Activated CD8-positive, alpha-beta T cell treated with anti-CD3 and anti-CD28 coated beads, Interleukin-2, amount 10 ng/mL, durations not matched to agents 7 days and 5 days (primary cell): Measurements from ENCODE around the gene LAPTM4A. TPM values are rescaled to one million over a fixed set of nuclear protein-coding genes. Genes with fewer than 3 reads are reported as not detected.
A peak's percentile ranks its signal among the peaks of the same experiment; 100 is the strongest.
"Not testable (repeated sequence)": the region's sequence is repeated elsewhere in the genome, so short reads cannot be mapped to it uniquely, and the experiment has no call there.

ENCODE experiments used
- ATAC-seq: fragments of 150-1000 bp; cut with Tn5 transposase; one replicate; pipeline ENCODE4 v1.10.0; 2021; ENCODE audit warnings: moderate library complexity
- CTCF ChIA-PET: fragments of 350-600 bp; sonication (Branson Sonifier 250); formaldehyde crosslinking; loops from one replicate; lab custom pipeline; 2021; ENCODE audit warnings: antibody characterized with exemption; lab: Charles Lee
- POLR2A ChIA-PET: fragments of 350-600 bp; sonication (Branson Sonifier 250); formaldehyde crosslinking; loops from one replicate; lab custom pipeline; 2021; ENCODE audit warnings: antibody characterized with exemption; lab: Charles Lee
- DNase-seq: peaks from one replicate; pipeline ENCODE4 v3.0.0-alpha.2; 2020
- H3K27ac Mint-ChIP-seq: one replicate; pipeline ENCODE4 v1.8.0; 2021; ENCODE audit warnings: mild to moderate bottlenecking, mixed read lengths
- H3K27me3 Mint-ChIP-seq: one replicate; pipeline ENCODE4 v1.8.0; 2021; ENCODE audit warnings: low read depth, mixed read lengths
- H3K36me3 Mint-ChIP-seq: one replicate; pipeline ENCODE4 v1.8.0; 2021; ENCODE audit warnings: low read depth, mixed read lengths
- H3K4me1 Mint-ChIP-seq: one replicate; pipeline ENCODE4 v1.8.0; 2021; ENCODE audit warnings: low read depth, mixed read lengths
- H3K4me3 Mint-ChIP-seq: one replicate; pipeline ENCODE4 v1.8.0; 2021; ENCODE audit warnings: mild to moderate bottlenecking, mixed read lengths
- H3K9me3 Mint-ChIP-seq: one replicate; pipeline ENCODE4 v1.8.0; 2022; ENCODE audit warnings: mixed read lengths; ENCODE audit not compliant: insufficient read depth
- total RNA-seq, 2 experiments: library from RNA; stranded (reverse); gene quantifications; one replicate each; pipeline ENCODE4 v1.2.3, GENCODE V29; 2021

Gene LAPTM4A
- total RNA-seq, 2 experiments from 2014 or later: 19.8 to 21.1 TPM

DNA sequence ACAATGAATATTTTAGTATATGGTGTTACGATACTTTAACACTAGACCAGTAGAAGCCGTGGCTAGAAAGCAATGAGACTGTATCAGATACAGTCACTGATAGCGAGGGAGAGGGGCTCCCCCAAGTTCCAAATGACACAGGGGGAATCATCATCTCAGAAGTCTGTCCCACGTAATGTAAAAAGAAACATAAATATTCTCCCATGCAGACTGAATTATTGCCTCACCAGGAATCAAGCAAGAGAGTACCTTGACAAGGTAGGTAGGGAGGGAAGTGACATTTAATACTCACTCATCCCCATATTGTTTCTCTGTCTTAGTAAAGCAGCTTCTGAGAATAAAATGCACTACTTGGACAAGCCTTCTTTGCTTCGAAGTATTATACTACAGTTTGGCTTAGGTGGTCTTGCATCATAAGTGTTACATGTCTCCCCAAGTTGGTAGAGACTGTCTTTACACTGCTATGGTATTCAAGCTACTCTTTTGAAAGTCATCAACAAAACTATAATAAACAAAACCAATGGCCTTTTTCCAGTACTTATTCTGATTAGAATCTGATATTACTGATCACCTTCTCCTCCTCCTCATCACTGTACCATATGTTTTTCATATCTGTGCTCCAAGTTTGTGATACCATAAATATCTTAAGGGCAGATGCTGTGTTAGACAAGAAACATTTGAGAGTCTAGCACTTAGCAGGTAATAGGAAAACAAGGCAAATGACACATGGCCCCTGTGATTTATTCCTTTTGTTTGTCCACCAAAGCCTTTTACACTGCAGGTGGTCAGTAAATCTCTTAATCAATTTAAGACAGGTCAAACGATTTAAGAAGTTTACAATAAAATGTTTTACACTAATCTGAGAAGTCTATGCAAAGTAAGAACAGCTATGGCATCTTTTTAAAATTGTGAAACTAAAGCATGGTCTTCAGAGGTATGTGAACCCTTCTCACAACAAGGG is 2.7 kb downstream of the LAPTM4A start:
- Mint-ChIP-seq H3K27ac (peak overlapping the region; percentile 36), H3K4me3 (no peak overlapping the region), H3K4me1 (peaks cover 24% of the 10 kb centered on the region), H3K9me3 (no peaks in the 10 kb centered on the region), H3K36me3 (peaks cover 7% of the 10 kb centered on the region), H3K27me3 (no peaks in the 10 kb centered on the region)
- DNase-seq (no peak), ATAC-seq (no peak)
- ChIA-PET CTCF (interaction anchor here (0.9 to 4.0 kb wide), 5 partner anchors 12 to 93 kb away, joined by 3 to 20 read pairs (median 6); partner anchors contain the start of gene MATN3), POLR2A (no interaction called here)

- H3K4me3 Mint-ChIP-seq, DNase-seq, H3K36me3 Mint-ChIP-seq, H3K9me3 Mint-ChIP-seq, H3K27ac Mint-ChIP-seq, ATAC-seq, CTCF ChIA-PET, H3K27me3 Mint-ChIP-seq, POLR2A ChIA-PET: not testable (repeated sequence)
- peaks cover 24% of the 10 kb centered on the region for H3K4me1 Mint-ChIP-seq
Measured at GRCh38 chr2:20045712-20046292, 5.6 kb downstream of the LAPTM4A start.

DNA sequence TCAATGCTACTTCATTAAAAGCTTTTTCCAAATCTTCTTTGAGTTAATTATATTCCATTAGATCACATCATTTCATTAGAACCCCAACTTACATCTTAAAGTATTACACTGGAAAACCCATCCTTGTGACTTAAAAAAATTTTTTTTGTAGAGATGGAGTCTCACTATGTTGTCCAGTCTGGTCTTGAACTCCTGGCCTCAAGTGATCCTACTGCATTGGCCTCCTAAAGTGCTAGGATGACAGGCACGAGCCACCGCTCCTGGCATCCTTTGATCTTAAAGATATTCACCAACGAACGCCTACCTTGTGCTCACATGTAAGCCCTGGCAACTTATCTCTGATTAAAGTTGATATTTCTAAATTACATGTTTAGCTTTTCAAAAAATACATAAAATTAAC is 6.7 kb downstream of the LAPTM4A start:
- ChIA-PET CTCF (interaction anchor here (0.9 to 2.2 kb wide), 2 partner anchors 11 to 29 kb away, joined by 4 to 12 read pairs; no protein-coding TSS in a partner anchor), POLR2A (no interaction called here)
- no peaks in the 10 kb centered on the region for H3K9me3 Mint-ChIP-seq
- H3K27ac Mint-ChIP-seq: no peak overlapping the region
- no peak overlapping the region for H3K4me3 Mint-ChIP-seq
- no peak for DNase-seq
- no peaks in the 10 kb centered on the region for H3K27me3 Mint-ChIP-seq
- ATAC-seq: no peak
- H3K4me1 Mint-ChIP-seq: peaks cover 15% of the 10 kb centered on the region
- H3K36me3 Mint-ChIP-seq: peaks cover 12% of the 10 kb centered on the region

- ChIA-PET CTCF (interaction anchor here (0.6 to 2.6 kb wide), 3 partner anchors 9 to 1488 kb away, joined by 4 to 12 read pairs (median 12); partner anchors contain the start of gene LAPTM4A), POLR2A (interaction anchor here (1.5 kb wide), 1 partner anchor 27 kb away, joined by 3 read pairs; no protein-coding TSS in a partner anchor)
- Mint-ChIP-seq H3K27me3 (no peaks in the 10 kb centered on the region), H3K27ac (no peak overlapping the region), H3K9me3 (no peaks in the 10 kb centered on the region), H3K4me3 (no peak overlapping the region), H3K36me3 (peaks cover 17% of the 10 kb centered on the region), H3K4me1 (no peaks in the 10 kb centered on the region)
- no peak for ATAC-seq
- no peak for DNase-seq
Measured at GRCh38 chr2:20042531-20042930, 8.9 kb downstream of the LAPTM4A start.

GRCh38 chr2:20040489-20041172 is 10.8 kb downstream of the LAPTM4A start:
- ChIA-PET POLR2A (interaction anchor here (1.3 kb wide), 1 partner anchor 11 kb away, joined by 3 read pairs; the partner anchor contains the start of gene LAPTM4A), CTCF (interaction anchor here (1.6 kb wide), 2 partner anchors 25 kb away, joined by 5 to 8 read pairs; no protein-coding TSS in a partner anchor)
- ATAC-seq: no peak
- H3K27me3 Mint-ChIP-seq: no peaks in the 10 kb centered on the region
- H3K27ac Mint-ChIP-seq: no peak overlapping the region
- H3K36me3 Mint-ChIP-seq: peaks cover 30% of the 10 kb centered on the region
- H3K4me1 Mint-ChIP-seq: peaks cover 9% of the 10 kb centered on the region
- no peaks in the 10 kb centered on the region for H3K9me3 Mint-ChIP-seq
- H3K4me3 Mint-ChIP-seq: no peak overlapping the region
- no peak for DNase-seq

DNA sequence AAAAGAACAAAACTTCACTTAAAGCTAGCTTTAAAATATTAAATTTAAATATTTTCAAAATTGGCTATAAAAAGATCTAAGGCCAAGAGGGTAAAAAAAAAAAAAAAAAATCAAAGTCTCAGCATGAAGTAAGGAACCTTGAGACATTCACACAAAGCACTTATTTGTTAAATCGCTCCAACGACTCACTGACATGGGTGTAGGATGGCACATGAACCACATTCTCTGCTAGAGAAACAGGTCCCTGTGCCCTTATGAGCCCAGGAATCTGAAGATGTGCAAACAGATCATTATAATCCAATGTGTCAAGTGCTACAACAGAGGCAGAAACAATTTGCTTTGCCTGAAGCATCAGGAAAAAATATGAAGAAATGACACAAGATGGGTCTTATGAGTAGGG is 13.8 kb downstream of the LAPTM4A start:
- no peak for ATAC-seq
- CTCF ChIA-PET: interaction anchor here (1.2 to 3.8 kb wide), 3 partner anchors 13 to 386 kb away, joined by 3 to 20 read pairs (median 5); partner anchors contain the start of gene LAPTM4A
- H3K4me3 Mint-ChIP-seq: no peak overlapping the region
- POLR2A ChIA-PET: interaction anchor here (1.7 kb wide), 1 partner anchor 14 kb away, joined by 4 read pairs; the partner anchor contains the start of gene LAPTM4A
- peaks cover 45% of the 10 kb centered on the region for H3K36me3 Mint-ChIP-seq
- no peaks in the 10 kb centered on the region for H3K9me3 Mint-ChIP-seq
- no peak overlapping the region for H3K27ac Mint-ChIP-seq
- DNase-seq: no peak
- H3K27me3 Mint-ChIP-seq: no peaks in the 10 kb centered on the region
- peaks cover 9% of the 10 kb centered on the region for H3K4me1 Mint-ChIP-seq

GRCh38 chr2:20035955-20036666 is 15.3 kb downstream of the LAPTM4A start:
- peak overlapping the region; percentile 57 for H3K27ac Mint-ChIP-seq
- peaks cover 57% of the 10 kb centered on the region for H3K36me3 Mint-ChIP-seq
- no peak overlapping the region for H3K4me3 Mint-ChIP-seq
- ChIA-PET CTCF (interaction anchor here (3.8 to 4.3 kb wide), 2 partner anchors 14 to 21 kb away, joined by 20 to 25 read pairs; partner anchors contain the start of gene LAPTM4A), POLR2A (interaction anchor here (0.9 to 1.7 kb wide), 2 partner anchors 16 to 18 kb away, joined by 4 read pairs; partner anchors contain the start of gene LAPTM4A)
- H3K4me1 Mint-ChIP-seq: peaks cover 9% of the 10 kb centered on the region
- ATAC-seq (no peak), DNase-seq (no peak)
- H3K27me3 Mint-ChIP-seq: no peaks in the 10 kb centered on the region
- H3K9me3 Mint-ChIP-seq: no peaks in the 10 kb centered on the region

DNA sequence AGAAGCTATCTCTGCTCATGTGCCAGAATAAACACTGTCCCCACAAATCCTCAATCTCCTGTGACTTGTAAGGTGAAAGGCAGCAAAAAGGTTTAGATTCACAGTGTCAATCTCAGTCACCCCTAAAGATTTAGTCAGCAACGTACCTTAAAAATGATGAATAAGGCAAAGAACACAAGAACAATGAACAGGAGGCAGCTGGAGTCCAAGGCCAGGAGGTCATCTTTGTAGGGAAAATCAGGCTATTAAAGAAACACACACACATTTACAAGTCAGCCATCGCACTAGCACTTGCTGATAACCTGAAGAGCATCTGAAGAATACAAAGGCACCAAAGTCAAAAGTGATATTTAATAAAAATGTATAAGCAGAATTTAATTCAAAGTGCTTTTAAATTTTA is 16.6 kb downstream of the LAPTM4A start:
- CTCF ChIA-PET: interaction anchor here (3.8 to 4.3 kb wide), 2 partner anchors 16 to 20 kb away, joined by 20 to 25 read pairs; partner anchors contain the start of gene LAPTM4A

GRCh38 chr2:20034218-20034617 is 17.2 kb downstream of the LAPTM4A start:
- Mint-ChIP-seq H3K9me3 (no peaks in the 10 kb centered on the region), H3K4me1 (peaks cover 9% of the 10 kb centered on the region), H3K27me3 (no peaks in the 10 kb centered on the region), H3K27ac (no peak overlapping the region), H3K36me3 (peaks cover 69% of the 10 kb centered on the region), H3K4me3 (no peak overlapping the region)
- ChIA-PET POLR2A (no interaction called here), CTCF (interaction anchor here (1.1 to 4.3 kb wide), 3 partner anchors 10 to 19 kb away, joined by 4 to 25 read pairs (median 4); no protein-coding TSS in a partner anchor)
- DNase-seq: no peak
- no peak for ATAC-seq

More for the DNA sequence above, 16.6 kb downstream of the LAPTM4A start:
- ATAC-seq (no peak), DNase-seq (no peak)
- Mint-ChIP-seq H3K9me3 (no peaks in the 10 kb centered on the region), H3K4me1 (peaks cover 9% of the 10 kb centered on the region), H3K4me3 (no peak overlapping the region), H3K27me3 (no peaks in the 10 kb centered on the region), H3K36me3 (peaks cover 63% of the 10 kb centered on the region), H3K27ac (no peak overlapping the region)
- POLR2A ChIA-PET: no interaction called here

- H3K27ac Mint-ChIP-seq: no peak overlapping the region
- no peak for DNase-seq
- peaks cover 75% of the 10 kb centered on the region for H3K36me3 Mint-ChIP-seq
- POLR2A ChIA-PET: no interaction called here
- H3K27me3 Mint-ChIP-seq: no peaks in the 10 kb centered on the region
- H3K9me3 Mint-ChIP-seq: no peaks in the 10 kb centered on the region
- CTCF ChIA-PET: interaction anchor here (1.1 to 4.3 kb wide), 3 partner anchors 11 to 18 kb away, joined by 4 to 25 read pairs (median 4); no protein-coding TSS in a partner anchor
- no peak for ATAC-seq
- H3K4me3 Mint-ChIP-seq: no peak overlapping the region
- peaks cover 9% of the 10 kb centered on the region for H3K4me1 Mint-ChIP-seq
Measured at GRCh38 chr2:20033322-20033721, 18.1 kb downstream of the LAPTM4A start.
